Gastrocnemius medialis (tissue), 4 donors: ENCODE results near the gene CALML3.

Experiments
- POLR2A ChIP-seq, 2 donors: fragments of 450-650 bp; IDR thresholded peaks; one replicate each; pipeline ENCODE4 v1.6.1; 2017; ENCODE audit warnings: antibody characterized with exemption in 2 of 2, mild to moderate bottlenecking in 2 of 2, moderate library complexity in 2 of 2
- TF ChIP-seq, protein P1 (sequence below), 5 experiments: fragments of 450-650 bp in 3 of 5; fragments of 200-600 bp in 2 of 5; sonication (generic) in 2 of 5; IDR thresholded peaks in 4 of 5; conservative IDR thresholded peaks in 1 of 5; 1 replicate in 4 of 5; 2 replicates in 1 of 5; pipeline ENCODE4 v1.5.1; 2016 to 2019; ENCODE audit warnings: antibody characterized with exemption in 5 of 5, mild to moderate bottlenecking in 3 of 5, moderate library complexity in 3 of 5

DNA sequence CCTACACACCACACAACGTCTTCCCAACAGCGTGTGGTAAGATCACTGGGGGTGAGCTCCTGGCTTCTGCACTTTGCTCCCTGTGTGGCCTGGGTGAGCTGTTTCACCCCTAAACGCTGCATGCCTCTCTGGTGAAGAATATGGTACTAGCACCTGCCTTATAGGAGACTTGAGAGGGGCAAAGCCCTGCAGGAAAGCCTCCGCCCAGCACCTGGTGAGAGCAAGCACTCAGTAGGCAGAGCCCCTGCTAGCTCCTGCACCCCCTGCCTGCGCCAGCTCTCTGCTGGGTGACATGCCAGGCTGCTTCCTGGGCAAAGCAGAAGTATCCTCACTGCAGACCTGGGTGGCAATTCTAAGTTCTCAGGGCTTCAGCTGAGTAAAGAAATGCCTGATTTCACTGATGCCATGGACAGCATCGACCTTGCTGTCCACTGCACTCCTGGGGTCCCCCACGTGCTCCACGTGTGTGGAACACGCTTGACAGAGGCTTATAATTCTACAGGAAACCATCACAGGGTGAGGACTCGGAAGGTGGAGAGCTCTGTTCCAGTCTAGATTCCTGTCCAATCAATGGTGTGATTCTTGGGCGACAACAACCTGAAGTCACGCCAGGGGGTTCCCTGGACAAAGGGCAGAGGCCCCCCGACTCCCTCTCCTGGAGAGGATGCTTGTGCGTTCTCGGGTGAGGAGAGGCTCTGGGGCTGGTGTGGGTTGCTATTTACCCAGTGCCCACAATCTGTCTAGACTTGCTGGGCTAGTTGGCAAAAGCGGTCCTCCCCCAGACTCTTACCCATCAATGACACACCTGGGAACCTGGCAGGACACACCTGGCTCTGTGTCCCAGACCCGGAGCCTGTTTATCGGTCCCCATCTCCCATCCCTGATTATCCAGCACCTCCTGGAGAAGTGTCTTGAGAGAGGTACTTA, 20.4 kb upstream of the CALML3 start:
- TF ChIP-seq, protein P1, sequence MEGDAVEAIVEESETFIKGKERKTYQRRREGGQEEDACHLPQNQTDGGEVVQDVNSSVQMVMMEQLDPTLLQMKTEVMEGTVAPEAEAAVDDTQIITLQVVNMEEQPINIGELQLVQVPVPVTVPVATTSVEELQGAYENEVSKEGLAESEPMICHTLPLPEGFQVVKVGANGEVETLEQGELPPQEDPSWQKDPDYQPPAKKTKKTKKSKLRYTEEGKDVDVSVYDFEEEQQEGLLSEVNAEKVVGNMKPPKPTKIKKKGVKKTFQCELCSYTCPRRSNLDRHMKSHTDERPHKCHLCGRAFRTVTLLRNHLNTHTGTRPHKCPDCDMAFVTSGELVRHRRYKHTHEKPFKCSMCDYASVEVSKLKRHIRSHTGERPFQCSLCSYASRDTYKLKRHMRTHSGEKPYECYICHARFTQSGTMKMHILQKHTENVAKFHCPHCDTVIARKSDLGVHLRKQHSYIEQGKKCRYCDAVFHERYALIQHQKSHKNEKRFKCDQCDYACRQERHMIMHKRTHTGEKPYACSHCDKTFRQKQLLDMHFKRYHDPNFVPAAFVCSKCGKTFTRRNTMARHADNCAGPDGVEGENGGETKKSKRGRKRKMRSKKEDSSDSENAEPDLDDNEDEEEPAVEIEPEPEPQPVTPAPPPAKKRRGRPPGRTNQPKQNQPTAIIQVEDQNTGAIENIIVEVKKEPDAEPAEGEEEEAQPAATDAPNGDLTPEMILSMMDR (IDR thresholded peaks at IDR 0.05 in 4 of 5, conservative IDR thresholded peaks at IDR 0.05 in 1 of 5), result no peak
- no peak for TF ChIP-seq POLR2A (IDR thresholded peaks at IDR 0.05)
